Endometrial microvascular endothelial cells (primary cell): Measurements from ENCODE around the gene TMIGD3. TPM values are rescaled to one million over a fixed set of nuclear protein-coding genes. Genes with fewer than 3 reads are reported as not detected.

ENCODE experiments used
- in situ Hi-C: cut with HindIII; loops from 2 replicates; pipeline ENCODE4 v1.10.0; 2017; ENCODE audit warnings: low sequenced_read_pairs, low pct_unique_long_range_greater_than_20kb; ENCODE audit errors: inconsistent ontology term
- total RNA-seq: library from RNA; depleted of rRNA; stranded (reverse); fragments of >200 nt; gene quantifications from one replicate; pipeline ENCODE4 v1.2.3, GENCODE V29; 2015; ENCODE audit errors: inconsistent ontology term

The TMIGD3 gene
- total RNA-seq, 1 donor from 2014 or later, result not detected

- in situ Hi-C loops, result no loop called here
Observed at GRCh38 chr1:111512132-111512889, 8.9 kb upstream of the TMIGD3 start.

DNA sequence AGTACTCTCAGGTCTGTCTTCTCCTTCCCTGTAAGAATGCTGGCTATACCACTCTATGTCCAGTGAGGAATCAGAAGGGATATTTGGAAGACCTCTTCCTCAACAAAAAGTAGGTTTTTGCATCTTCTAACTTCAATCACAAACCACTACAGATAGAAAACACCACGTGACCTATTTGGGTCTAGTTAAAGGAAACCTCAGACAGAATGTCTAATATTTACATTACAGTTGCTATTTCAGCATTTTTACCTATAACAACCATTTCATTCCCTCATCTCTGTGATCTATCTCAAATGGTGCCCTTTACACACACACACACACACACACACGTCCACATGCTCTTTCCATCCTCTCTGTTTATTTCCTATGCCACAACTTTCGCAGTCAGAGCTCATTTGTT lies 7.9 kb upstream of the TMIGD3 start:
- in situ Hi-C loops, result no loop called here

DNA sequence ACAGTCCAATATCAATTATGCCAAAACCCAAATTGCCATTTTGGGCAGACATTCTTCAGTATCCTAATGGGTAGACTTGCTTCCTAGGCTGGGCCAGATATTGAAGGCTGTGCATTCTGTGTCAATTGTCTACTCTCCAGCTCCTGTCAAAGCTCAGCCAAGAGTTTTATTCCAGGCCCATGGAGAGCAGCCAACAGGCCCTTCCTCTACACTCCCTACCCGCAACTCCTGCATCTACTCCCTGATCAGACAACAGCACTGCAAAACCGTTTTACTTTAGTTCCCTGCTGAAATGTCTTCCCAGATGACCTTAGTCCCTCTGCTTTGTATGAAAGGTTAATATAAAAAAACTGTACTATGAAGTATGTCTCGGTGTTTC lies 6.6 kb upstream of the TMIGD3 start:
- in situ Hi-C loops, result no loop called here

DNA sequence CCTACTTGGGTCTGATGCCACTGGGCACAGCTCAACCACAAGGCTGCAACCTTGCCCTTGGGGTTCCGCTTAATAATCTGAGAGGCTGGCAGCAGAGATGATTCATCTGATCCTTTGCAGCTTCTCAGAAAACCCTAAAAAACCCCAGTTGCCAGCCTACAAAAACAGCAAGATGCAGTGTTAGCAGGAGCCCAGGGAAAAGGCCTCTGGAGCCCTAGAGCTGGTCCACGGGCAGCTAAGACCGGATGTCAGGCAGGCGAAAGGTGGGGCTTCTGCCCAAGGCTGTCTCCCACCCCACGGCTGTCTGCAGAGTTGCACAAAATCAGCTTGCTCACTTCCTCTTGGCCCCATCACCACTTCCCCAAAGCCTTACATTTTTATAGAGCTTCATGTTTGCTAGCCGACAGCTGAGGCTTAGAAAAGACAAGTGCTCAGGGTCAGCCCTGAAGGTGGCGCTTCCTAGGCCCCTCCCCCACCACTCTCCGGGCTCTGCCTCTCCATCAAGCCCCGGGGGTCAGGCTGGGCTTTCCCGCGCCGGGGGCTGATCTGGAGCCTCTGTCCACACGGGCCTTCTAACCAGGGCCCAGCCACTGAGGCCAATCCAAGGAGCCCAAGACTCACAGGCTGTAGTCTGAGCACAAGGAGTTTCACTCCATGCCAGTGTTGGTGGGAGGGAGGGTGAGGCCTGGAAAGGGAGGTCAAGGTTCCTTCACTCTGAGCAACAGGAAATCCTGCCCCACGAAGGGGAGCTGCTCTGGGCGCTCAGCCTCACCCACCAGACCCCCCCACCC lies 4.2 kb upstream of the TMIGD3 start:
- in situ Hi-C loops, result no loop called here

GRCh38 chr1:111506561-111506960 lies 3.1 kb upstream of the TMIGD3 start:
- in situ Hi-C loops, result no loop called here

DNA sequence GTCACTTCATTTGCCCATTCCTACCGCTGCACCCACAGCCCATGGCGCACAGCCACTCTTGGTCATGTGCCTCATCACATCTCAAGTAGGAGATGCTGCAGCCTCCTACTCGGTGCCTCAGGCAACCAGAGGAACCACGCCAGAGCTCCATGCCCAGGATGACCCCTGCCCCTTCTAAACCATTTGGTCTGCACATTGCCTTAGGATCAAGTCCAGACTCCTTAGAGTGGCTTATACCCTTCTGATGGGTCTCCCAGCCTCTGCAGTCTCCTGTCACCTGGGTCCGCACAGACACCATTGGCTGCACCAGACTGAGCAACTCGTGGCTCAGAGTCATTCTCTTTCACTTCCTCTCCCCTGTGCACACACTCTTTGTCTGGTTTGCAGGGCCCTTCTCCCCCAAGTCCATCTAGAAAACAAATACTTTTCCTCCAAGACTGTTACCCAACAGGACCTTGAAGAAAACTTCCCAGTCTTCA lies 2.2 kb upstream of the TMIGD3 start:
- in situ Hi-C loops, result no loop called here

DNA sequence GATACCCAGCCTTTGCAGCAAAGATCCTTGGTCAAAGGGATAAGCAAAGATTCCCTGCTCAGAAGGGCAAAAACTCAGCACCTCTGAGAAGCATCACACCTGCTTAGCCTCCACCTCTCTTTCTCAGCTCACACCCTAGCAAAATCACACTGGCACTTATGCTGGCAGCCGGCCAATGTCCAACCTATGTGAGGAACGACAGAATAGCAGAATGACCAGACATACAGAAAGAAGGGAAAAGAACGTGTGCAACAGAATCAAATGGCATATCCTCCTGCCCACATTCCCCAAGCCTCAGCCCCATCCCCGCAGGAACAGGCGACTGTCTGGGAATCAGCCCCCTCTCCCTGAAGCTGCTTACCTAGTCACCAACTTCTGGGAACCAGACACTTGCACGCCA lies 664 bp upstream of the TMIGD3 start:
- in situ Hi-C loops, result no loop called here

DNA sequence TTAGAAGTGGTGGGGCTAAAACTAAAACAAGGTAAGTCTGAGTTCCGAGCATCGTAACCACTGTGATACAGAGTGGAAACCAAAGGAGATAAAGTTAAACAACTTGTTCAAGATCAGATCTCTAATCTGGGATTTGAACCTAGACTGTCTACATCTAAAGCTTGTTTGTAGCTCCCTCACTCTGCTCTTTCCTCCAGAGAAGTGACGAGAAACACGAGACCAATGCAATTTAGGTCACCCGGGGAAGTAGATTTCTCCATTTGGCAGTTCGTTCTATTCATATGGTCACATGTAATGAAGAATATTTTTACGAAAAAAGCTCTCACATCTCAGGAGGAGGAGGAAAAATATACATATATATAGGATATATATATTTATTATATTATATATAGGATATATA lies 1.8 kb downstream of the TMIGD3 start:
- in situ Hi-C loops, result no loop called here

- in situ Hi-C loops, result loop anchor here (25.0 kb wide), 1 partner anchor 263 kb away; the partner anchor contains the start of gene DDX20
Observed at GRCh38 chr1:111499026-111499785, 4.2 kb downstream of the TMIGD3 start.

- in situ Hi-C loops, result loop anchor here (25.0 kb wide), 1 partner anchor 265 kb away; the partner anchor contains the start of gene DDX20
Observed at GRCh38 chr1:111497592-111497991, 5.8 kb downstream of the TMIGD3 start.

GRCh38 chr1:111496398-111496797 lies 7.0 kb downstream of the TMIGD3 start:
- in situ Hi-C loops, result loop anchor here (25.0 kb wide), 1 partner anchor 266 kb away; the partner anchor contains the start of gene DDX20

- in situ Hi-C loops, result loop anchor here (25.0 kb wide), 1 partner anchor 271 kb away; the partner anchor contains the start of gene DDX20
Observed at GRCh38 chr1:111491070-111491469, 12.4 kb downstream of the TMIGD3 start.

GRCh38 chr1:111490220-111490619 lies 13.2 kb downstream of the TMIGD3 start:
- in situ Hi-C loops, result loop anchor here (25.0 kb wide), 1 partner anchor 272 kb away; the partner anchor contains the start of gene DDX20

DNA sequence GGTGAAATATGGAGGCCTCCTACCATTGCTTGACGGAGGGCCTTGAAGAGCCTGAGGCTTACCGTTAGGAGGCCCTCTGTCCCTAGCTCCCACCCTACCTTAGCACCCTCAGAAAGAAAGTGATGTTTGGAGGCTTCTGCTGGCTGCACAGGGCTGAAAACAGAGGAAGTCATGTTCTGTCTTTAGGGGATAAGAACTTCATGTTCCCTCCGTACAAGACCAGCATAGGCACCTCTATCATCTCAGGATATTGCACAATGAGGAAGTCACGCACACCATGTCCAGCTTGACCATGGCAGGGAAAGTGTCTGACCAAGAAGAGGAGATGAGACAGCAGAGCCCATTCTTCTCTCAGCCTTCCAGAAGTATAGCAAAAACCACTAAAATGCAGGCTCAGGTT lies 13.8 kb downstream of the TMIGD3 start:
- in situ Hi-C loops, result loop anchor here (25.0 kb wide), 1 partner anchor 273 kb away; the partner anchor contains the start of gene DDX20

DNA sequence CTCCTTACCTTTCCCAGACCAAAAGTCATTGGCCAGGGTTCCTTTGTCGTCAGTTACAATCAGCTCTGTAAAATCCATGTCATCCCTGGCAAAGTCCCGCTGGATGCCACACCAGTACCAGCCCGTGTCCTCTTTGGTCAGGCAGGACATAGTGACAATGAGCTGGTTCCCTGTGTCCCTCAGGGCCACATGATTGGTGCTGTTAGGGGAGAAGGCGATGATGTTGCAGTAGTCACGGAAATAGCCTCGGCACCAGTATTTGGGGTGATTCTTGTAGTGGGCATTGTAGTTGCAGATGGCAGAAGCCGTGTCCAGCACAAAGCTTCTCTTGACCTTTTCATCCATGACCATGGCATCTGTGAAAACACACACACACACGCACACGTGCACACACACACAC lies 14.8 kb downstream of the TMIGD3 start:
- in situ Hi-C loops, result loop anchor here (25.0 kb wide), 1 partner anchor 274 kb away; the partner anchor contains the start of gene DDX20

DNA sequence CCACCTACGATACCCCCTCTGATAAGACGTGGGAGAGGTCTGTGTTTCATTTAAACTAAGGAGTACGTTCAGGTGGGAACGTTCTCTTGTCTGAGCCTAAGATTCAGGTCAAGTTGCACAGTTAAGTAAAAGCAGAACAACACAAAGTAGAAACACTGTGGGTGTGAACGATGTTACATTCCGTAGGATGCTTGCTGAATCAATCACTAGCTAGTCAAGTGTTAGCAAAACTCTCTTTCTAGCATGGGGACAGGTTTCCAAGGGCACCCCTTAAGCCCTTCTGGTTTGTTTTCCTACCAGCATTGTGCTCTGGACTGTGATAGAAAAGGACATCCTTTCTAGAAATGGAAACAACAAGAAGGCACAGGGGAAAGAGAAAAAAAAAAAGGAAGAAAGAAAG lies 16.3 kb downstream of the TMIGD3 start:
- in situ Hi-C loops, result loop anchor here (25.0 kb wide), 1 partner anchor 275 kb away; the partner anchor contains the start of gene DDX20

GRCh38 chr1:111486431-111486830 lies 17.0 kb downstream of the TMIGD3 start:
- in situ Hi-C loops, result loop anchor here (25.0 kb wide), 1 partner anchor 276 kb away; the partner anchor contains the start of gene DDX20

- in situ Hi-C loops, result loop anchor here (25.0 kb wide), 1 partner anchor 278 kb away; the partner anchor contains the start of gene DDX20
Observed at GRCh38 chr1:111484391-111485026, 18.9 kb downstream of the TMIGD3 start.
